GM21447 (cell line): ENCODE measurements around the gene OTX1.
"Not testable (repeated sequence)": the region's sequence is repeated elsewhere in the genome, so short reads cannot be mapped to it uniquely, and the experiment has no call there.

Source experiments
- ATAC-seq: cut with Tn5 transposase; IDR thresholded peaks from one replicate; pipeline ENCODE4 v1.9.1; 2021; ENCODE audit not compliant: unreplicated experiment

The OTX1 gene

GRCh38 chr2:63058921-63059792, 8.5 kb downstream of the OTX1 start:
- ATAC-seq: no peak

- ATAC-seq: no peak
Observed at GRCh38 chr2:63059793-63060471, 9.3 kb downstream of the OTX1 start.

- no peak for ATAC-seq
Observed at GRCh38 chr2:63060472-63060991, 9.9 kb downstream of the OTX1 start.

- ATAC-seq: no peak
Observed at GRCh38 chr2:63064197-63064596, 13.6 kb downstream of the OTX1 start.

GRCh38 chr2:63064661-63065060, 14.0 kb downstream of the OTX1 start:
- no peak for ATAC-seq

- no peak for ATAC-seq
Observed at GRCh38 chr2:63066265-63066664, 15.6 kb downstream of the OTX1 start.

DNA sequence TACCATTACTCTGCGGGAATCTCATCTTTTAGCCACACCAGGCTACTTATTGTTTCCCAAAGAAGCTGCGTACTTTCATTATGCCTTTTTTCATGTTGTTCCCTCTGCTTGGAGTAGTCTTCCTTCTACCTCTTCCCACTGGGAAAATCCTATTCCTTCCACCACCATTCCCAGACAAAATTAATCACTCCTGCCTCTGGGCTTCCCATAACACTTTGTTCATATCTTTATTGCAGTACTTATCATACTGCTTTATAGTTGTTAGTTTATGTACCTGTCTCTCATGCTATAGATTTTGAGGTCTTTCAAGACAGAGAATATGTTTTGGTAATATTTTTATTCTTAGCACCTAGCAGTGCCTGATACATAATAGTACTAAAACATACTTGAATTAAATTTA, 16.2 kb downstream of the OTX1 start:
- no peak for ATAC-seq

- no peak for ATAC-seq
Observed at GRCh38 chr2:63071664-63072063, 21.0 kb downstream of the OTX1 start.

GRCh38 chr2:63073994-63074393, 23.4 kb downstream of the OTX1 start:
- no peak for ATAC-seq

GRCh38 chr2:63074399-63074798, 23.8 kb downstream of the OTX1 start:
- not testable (repeated sequence) for ATAC-seq

DNA sequence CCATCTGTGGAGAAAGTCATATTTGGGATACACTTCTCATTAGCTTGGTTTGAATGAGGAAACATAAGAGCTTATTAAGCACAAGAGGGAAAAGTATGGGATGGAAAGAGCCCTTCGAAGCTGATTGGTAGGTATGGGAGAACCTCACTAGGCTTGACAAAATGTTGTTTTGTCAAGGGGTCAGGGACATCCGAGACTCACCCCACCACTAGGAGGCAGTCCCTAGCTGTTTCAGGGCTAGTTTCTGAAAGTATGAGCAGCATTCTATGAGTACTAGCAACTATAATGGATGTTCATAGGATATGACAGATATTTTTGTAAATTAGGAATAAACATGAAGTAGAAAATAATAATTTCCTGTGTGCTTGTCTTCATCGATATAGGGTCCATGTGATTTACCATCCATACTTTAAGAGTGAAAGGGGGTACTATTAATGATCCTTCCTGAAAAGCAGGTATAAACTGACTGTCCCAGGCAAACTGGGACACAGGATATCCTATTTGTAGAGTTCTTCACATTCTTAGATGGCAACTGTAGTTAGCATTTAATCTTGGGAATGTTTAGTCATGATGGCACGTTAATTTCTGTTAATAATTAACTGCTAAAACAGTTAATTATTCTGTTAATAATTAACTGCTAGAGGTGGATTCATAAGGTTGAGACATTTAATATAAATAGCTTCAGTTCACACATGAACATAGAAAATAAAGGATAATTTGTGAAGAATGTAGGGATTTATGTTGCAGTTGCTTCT, 28.4 kb downstream of the OTX1 start:
- ATAC-seq: no peak

- no peak for ATAC-seq
Observed at GRCh38 chr2:63081404-63081803, 30.8 kb downstream of the OTX1 start.

- no peak for ATAC-seq
Observed at GRCh38 chr2:63086687-63087086, 36.1 kb downstream of the OTX1 start.

GRCh38 chr2:63092401-63092800, 41.8 kb downstream of the OTX1 start:
- no peak for ATAC-seq

GRCh38 chr2:63092857-63093256, 42.2 kb downstream of the OTX1 start:
- ATAC-seq: no peak

GRCh38 chr2:63093502-63093901, 42.9 kb downstream of the OTX1 start:
- no peak for ATAC-seq

DNA sequence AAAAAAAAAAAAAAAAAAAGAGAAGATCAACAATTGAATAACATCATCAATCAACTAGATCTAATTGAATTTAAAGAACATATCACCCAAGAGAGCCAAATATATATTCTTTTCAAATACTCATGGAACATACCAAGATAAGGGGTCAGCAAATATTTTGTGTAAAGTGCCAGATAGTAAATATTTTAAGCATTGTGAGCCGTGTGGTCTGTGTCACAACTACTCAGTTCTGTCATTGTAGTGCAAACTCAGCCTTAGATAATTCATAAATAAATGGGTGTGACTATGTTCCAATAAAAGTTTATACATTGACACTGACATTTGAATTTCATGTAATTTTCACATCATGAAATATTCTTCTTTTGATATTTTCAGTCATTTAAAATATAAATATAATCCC, 45.9 kb downstream of the OTX1 start:
- no peak for ATAC-seq

- no peak for ATAC-seq
Observed at GRCh38 chr2:63099032-63099431, 48.4 kb downstream of the OTX1 start.

DNA sequence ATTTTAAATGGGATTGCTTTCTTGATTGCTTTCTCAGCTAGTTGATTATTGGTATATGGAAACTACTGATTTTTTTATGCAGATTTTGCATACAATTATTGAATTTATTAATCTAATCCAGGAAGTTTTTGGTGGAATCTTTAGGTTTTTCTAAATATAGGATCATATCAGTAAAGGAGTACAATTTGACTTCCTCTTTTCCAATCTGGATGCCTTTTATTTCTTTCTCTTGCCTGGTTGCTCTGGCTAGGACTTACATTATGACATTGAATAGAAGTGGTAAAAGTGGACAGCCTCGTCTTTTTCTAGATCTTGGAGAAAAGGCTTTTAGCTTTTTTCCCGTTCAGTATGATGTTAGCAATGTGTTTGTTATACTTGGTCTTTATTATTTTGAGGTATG, 51.3 kb downstream of the OTX1 start:
- no peak for ATAC-seq

DNA sequence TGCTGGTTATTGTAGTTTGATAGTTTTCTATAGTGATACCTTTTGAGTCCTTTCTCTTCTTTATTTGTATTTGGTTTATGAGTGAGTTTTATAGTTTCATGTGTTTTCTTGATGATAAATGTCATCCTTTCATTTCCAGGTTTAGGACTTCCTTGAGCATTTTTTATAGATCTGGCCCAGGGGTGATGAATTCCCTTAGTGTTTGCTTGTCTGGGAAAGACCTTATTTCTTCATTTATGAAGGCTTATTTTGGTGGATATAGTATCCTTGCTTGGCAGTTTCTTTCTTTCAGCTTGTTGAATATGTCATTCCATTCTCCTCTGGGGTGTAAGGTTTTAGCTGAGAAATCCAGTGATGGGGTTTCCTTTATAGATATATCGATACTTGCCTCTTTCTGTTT, 53.9 kb downstream of the OTX1 start:
- no peak for ATAC-seq
